GM18508 (cell line): Measurements from ENCODE around the gene APOBEC3H.
"Not testable (repeated sequence)": the region's sequence is repeated elsewhere in the genome, so short reads cannot be mapped to it uniquely, and the experiment has no call there.

Experiments
- ATAC-seq: cut with Tn5 transposase; IDR thresholded peaks from one replicate; pipeline ENCODE4 v1.9.1; 2021; ENCODE audit warnings: moderate number of reproducible peaks; ENCODE audit not compliant: insufficient read depth, unreplicated experiment

APOBEC3H gene

DNA sequence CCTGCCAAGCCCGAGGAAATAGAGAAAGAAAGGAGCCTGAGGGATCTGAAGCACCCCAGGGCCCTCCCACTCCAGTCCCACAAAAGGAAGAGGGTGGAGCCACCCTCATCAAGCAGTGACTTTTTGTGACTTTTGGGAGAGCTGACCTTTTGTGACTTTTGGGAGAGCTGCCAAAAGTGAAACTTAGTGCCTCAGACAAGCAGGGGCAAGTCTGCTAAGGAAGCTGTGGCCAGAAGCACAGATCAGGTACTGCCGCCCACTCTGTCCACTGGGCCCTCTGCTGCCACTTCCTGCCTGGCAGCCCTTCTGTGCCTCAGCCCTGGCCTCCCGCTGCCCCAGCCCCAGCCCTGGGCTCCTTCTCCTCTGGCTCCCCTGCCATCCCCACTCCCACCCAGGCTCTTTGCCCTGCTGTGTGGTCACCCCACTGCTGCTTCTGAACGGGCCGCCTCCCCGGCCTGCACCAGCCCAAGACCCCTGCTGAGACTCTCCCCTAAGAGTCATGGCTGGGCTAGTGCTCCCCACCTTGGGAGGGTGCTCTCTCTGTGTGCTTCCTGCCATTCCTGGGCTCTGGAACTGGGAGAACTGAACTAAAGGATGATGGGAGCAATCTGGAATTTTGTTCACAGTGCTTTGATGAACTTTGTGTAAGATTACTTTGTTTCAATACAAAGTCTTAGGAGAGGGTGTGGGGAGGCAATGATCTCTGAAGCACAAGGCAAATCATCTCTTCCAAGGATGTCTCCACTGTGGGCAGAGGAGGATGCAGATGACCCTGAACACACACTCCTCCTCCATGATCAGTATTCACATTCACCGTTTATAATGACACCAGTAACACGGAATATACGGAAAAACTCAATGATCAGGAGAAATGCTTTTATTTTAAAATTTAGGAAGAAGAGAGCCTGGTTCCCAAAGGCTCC is at the start of gene APOBEC3H:
TSS of gene APOBEC3H (plus strand) at position 147 of the 923 bp plus-strand sequence. CDS start 3,035 bp downstream, outside the sequence.
- ATAC-seq, result no peak

DNA sequence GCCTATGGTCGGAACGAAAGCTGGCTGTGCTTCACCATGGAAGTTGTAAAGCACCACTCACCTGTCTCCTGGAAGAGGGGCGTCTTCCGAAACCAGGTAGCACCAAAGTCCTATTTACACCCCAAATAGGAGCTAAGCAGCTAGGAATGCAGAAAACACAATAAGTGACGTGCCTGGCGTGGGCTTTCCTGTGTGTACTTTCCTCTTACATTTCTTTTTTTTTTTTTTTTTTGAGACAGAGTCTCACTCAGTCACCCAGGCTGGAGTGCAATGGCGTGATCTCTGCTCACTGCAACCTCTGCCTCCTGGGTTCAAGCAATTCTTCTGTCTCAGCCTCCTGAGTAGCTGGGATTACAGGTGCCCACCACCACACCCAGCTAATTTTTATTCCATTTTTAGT is 47.6 kb upstream of the APOBEC3H start:
- not testable (repeated sequence) for ATAC-seq

DNA sequence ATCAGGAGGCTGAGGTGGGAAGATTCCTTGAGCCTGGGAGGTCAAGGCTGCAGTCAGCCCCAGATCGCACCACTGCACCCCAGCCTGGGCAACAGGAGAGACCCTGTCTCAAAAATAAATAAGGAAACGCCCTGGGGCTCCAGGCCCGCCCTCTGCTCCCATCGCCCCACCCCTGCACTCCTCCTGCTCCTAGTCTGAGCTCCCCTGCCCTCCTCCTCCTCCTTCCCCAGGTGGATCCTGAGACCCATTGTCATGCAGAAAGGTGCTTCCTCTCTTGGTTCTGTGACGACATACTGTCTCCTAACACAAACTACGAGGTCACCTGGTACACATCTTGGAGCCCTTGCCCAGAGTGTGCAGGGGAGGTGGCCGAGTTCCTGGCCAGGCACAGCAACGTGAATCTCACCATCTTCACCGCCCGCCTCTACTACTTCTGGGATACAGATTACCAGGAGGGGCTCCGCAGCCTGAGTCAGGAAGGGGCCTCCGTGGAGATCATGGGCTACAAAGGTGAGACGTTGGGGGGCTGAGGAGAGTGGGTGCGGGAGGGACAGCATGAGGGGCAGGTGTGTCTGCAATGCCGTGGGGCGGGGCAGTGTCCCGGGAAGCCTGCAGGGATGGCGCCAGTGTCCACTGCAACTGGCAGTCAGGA is 45.1 kb upstream of the APOBEC3H start:
- ATAC-seq, result not testable (repeated sequence)

DNA sequence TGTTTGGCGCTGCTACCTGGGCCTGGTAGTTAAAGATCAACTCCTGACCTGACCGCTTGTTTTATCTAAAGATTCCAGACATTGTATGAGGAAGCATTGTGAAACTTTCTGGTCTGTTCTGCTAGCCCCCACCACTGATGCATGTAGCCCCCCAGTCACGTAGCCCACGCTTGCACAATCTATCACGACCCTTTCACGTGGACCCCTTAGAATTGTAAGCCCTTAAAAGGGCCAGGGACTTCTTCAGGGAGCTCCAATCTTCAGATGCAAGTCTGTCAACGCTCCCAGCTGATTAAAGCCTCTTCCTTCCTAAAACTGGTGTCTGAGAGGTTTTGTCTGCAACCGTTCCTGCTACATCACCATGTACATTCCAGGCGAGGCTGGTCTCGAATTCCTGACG is 41.4 kb upstream of the APOBEC3H start:
- no peak for ATAC-seq

DNA sequence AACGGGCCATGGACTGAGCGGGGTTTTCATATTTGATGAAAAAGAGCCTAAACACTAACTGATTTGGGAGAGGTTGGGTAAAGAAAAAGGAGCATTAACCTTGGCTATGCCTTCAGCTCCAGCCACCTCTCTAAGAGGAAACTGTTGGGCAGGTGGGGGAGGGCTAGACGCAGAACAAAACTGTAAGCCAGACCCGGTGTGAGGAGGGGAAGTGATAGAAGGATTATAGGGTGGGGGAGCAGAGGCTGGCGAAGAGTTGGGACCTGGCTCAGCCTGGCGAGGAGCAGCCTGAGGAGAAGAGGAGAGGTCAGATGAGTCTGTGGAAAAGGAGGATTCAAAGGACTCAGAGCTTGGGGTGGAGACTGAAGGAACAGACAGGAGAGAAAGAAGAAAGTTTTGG is 35.8 kb upstream of the APOBEC3H start:
- ATAC-seq, result not testable (repeated sequence)

DNA sequence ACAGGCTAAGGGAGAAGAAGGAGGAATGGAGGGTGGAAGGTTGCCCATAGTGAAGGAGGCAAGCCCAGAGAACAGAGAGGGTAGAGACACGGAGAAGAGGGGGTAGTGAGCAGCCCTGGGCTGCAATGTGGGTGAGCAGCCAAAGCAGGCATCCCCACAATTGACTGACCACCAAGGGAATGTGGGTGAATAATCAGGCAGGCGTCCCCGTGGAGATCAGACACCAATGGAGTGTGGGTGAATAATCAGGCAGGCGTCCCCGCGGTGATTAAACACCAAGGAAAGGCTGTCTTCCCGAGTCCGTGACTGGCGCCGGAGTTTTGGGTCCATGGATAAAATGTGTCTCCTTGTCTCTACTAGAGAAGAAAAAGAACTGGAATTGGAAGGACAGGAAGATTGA is 35.1 kb upstream of the APOBEC3H start:
- ATAC-seq, result not testable (repeated sequence)

DNA sequence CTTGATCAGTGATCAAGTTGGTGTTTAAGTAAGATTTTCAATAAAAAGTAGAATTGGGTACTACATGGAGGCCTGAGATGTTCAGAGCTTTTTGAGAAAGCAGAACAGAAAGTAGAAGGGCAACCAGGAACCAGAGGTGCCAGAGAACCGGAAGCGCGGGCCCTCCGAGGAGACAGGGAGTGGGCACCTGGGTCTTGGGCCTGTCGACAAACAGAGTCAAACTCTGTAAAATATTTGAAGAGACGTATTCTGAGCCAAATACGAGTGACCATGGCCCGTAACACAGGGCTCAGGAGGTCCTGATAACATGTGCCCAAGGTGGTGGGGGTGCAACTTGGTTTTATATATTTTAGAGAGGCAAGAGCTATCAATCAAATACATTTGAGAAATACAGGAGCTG is 33.1 kb upstream of the APOBEC3H start:
- ATAC-seq, result not testable (repeated sequence)

DNA sequence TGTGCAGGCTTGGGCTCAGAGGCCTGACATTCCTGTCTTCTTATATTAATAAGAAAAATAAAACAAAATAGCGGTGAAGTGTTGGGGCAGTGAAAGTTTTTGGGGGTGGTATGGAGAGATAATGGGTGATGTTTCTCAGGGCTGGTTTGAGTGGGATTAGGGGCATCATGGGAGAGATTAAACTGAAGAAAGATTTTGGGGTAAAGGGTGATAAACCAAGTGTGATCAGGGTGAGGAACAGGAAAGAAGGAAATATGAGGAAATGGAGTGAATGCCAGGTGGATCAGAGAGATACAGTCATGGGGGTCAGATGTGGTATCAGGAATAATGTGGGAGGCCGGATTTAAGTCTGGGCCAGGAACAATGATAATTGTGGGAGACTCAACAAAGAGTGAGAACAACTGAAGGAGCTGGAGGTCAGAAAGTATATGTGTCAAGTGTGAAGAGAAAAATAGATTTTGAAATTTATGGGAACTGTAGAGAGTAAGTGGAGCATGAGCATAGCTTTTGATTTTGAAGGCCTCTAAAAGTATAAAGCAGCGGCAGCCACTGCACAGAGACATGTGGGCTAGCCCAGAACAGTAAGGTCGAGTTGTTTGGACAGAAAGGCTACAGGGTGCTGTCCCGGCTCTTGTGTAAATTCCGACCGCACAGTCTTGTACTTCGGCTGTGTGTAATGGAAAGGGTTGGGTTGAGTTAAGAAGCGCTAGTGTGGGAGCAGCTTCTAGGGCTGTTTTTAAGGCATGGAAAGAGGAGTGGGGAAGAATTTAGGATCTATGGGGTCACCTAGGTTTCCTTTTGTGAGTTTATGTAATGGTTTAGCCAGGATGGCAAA is 30.4 kb upstream of the APOBEC3H start:
- not testable (repeated sequence) for ATAC-seq

DNA sequence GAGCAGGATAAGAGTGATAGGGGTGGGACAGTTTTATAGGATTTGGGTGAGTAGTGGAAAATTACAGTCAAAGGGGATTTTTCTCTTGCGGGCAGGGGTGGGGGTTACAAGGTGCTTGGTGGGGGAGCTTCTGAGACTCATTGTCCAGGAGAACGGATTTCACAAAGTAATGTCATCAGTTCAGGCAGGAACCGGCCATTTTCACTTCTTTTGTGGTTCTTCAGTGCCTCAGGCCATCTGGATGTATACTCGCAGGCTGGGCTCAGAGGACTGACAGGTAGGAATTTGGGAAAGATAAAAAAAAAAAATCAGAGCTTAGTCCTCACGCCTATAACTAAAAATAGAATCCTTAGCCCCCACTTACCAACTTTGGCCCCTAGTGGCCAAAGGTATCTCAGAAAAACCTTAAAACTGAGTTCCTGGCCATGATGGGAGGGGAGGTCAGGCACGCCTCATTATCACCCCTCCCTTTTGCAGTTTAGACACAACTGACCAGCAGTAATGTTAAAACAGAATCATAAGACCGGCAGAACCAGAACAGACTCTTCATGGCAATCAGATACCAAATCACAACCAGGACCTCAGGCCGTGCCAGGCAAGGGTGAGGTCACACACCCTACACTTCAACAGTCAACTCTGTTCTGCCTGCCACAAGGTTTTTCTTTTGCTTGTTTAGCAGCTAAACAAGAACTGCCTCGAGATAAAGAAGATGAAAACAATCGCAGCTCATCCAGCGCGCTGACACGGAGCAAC is 28.8 kb upstream of the APOBEC3H start:
- ATAC-seq, result no peak

DNA sequence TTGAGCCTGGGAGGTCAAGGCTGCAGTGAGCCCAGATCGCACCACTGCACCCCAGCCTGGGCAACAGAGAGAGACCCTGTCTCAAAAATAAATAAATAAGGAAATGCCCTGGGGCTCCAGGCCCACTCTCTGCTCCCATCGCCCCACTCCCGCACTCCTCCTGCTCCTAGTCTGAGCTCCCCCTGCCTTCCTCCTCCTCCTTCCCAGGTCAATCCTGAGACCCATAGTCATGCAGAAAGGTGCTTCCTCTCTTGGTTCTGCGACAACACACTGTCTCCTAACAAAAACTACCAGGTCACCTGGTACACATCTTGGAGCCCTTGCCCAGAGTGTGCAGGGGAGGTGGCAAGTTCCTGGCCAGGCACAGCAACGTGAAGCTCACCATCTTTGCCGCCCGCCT is 26.9 kb upstream of the APOBEC3H start:
- ATAC-seq, result no peak

DNA sequence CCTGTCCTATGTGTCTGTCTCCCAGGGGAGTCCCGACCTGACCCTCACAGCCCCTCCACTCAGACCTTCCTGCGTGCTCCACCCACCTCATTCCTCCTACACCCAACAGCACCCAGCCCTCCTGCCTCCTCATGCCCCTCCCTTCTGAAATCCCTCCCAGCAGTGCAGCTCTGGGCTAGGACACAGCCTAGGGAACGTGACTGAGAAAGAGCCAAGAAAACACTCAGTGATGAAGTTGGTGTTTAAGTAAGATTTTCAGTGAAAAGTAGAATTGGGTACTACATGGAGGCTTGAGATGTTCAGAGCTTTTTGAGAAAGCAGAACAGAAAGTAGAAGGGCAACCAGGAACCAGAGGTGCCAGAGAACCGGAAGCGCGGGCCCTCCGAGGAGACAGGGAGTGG is 24.5 kb upstream of the APOBEC3H start:
- not testable (repeated sequence) for ATAC-seq

DNA sequence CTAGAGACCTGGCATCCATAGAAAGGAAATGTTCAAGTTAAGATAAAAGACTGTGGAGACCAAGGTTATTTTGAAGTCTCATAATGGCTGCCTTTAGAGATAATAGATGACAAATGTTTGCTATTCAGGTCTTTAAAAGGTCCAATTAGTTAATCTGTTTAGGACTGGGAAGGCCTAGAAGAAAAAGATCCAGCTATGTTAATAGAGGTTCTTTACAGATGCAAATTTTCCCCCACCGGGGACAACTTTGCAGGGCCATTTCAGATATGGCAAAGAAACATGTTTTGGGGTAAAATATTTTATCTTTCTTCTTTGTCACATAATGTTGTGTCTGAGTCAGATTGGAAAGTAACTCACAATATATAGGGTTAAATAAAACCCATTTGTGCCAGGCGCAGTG is 23.1 kb upstream of the APOBEC3H start:
- ATAC-seq, result no peak

DNA sequence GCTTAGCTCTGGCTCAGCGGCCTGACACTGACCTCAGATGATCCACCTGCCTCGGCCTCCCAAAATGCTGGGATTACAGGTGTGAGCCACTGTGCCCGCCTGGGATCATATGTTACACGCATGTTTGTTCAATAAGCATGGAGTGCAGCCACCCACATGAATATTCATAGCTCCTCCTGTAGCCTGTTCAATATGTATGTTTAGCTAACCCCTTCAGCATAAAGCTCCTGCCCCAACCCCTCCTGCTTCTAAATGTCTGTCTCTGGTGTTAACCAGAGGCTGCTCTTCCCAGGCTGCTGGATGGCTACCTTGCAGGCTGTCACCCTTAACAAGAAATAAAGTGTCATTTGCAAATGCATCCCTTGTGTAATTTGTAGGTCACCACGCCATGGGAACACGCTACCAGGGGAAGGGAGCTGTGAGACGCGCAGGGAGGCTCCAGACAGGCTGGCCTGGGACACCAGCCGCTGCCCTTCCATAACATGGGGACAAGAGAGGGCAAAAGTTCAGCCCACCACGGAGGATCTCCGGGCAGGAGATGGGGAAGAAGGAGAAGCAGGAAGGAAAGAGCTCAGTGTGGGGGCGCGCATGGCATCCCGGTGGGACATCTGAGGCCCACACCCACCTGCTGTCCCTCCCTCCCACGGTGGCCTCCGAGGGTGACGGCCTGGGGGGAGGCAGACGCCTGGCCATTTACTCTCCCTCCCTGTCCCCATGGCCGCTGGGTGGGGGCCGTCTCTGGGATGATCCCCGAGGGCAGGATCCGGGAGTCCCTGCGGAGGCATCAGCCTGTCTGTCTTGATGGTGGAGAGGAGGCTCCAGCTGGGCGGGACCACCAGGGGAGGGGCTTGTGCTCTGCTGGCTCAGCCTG is 20.7 kb upstream of the APOBEC3H start:
- not testable (repeated sequence) for ATAC-seq

DNA sequence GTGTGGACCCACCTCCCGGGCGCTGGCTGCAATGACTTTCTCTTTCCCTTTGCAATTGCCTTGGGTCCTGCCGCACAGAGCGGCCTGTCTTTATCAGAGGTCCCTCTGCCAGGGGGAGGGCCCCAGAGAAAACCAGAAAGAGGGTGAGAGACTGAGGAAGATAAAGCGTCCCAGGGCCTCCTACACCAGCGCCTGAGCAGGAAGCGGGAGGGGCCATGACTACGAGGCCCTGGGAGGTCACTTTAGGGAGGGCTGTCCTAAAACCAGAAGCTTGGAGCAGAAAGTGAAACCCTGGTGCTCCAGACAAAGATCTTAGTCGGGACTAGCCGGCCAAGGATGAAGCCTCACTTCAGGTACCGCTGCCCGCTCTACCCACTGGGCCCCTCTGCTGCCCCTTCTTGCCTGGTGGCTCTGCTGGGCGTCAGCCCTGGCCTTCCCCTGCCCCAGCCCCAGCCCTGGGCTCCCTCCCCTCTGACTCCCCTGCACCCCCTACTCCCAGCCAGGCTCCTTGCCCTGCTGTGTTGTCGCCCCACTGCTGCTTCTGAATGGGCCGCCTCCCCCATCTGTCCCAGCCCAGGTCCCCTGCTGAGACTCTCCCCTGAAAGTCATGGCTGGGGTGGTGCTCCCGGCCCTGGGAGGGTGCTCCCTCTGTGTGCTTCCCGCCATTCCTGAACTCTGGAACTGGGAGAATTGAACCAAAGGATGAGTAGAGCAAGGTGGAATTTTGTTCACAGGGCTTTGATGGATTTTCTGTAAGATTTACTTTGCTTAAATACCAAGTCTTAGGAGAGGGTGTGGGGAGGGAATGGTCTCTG is 19.8 kb upstream of the APOBEC3H start, which contains the start of gene APOBEC3G:
TSS of gene APOBEC3G (plus strand) at position 250 of the 815 bp plus-strand sequence. CDS start at position 337, 87 bp downstream.
- ATAC-seq, result peak; percentile 64

DNA sequence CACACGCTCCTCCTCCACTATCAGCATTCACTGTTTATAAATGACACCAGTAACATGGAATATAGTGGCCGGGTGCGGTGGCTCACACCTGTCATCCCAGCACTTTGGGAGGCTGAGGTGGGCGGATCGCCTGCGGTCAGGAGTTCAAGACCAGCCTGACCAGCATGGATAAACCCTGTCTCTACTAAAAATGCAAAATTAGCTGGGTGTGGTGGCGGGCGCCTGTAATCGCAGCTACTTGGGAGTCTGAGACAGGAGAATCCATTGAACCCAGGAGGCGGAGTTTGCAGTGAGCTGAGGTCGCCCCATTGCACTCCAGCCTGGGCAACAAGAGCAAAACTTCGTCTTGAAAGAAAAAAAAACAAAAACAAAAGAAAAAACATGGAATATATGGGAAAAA is 19.1 kb upstream of the APOBEC3H start:
- not testable (repeated sequence) for ATAC-seq

DNA sequence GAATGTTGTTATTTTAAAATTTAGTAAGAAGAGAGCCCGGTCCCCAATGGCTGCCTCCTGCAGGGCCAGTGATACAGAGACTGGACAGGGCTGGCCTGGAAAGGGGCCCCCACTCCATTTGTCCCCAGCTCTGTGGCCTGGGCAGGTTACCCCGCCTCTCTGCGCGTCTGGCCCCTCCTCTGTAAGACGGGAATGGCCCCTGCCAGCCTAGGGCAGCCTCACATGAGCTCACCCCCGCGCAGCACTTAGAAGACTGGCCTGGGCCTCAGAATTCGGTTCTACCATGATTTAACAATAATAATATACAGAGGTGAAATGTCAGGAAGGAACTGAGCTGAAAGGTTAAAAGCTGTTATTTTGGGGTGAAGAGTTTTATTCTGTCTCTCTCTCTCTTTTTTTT is 18.7 kb upstream of the APOBEC3H start:
- no peak for ATAC-seq

DNA sequence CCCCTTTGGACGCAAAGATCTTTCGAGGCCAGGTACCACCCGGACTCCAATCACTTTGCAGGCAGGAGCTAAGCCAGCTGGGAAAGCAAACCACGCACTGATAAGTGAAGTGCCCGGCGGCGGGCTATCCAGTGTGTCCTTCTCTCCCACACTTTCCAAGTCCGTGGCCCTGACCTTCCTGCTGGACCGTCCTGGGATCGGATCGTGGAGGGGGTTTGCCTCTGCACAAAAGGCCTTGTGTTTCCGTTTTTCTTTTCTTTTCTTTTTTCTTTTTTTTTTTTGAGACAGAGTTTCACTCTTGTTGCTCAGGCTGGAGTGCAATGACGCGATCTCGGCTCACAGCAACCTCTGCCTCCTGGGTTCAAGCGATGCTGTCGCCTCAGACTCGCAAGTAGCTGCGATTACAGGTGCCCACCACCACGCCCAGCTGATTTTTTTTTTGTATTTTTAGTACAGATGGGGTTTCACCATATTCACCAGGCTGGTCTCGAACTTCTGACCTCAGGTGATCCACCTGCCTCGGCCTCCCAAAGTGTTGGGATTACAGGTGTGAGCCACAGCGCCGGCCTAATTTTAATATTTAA is 17.9 kb upstream of the APOBEC3H start:
- not testable (repeated sequence) for ATAC-seq
